Adipocyte (in vitro differentiated cells): ENCODE results near the gene KIRREL3.

ENCODE experiments used
- DNase-seq: peaks from one replicate; pipeline ENCODE4 v3.0.0-alpha.2; 2015; ENCODE audit warnings: low read depth
- H3K27me3 ChIP-seq: replicated peaks from 2 replicates; pipeline ENCODE4 v1.7.0; 2013; ENCODE audit warnings: mild to moderate bottlenecking, low read length, moderate library complexity; ENCODE audit not compliant: control insufficient read depth, insufficient read depth
- H3K36me3 ChIP-seq: 2 replicates; pipeline ENCODE4 v1.7.0; 2013; ENCODE audit warnings: low read length, mild to moderate bottlenecking, moderate library complexity; ENCODE audit not compliant: control insufficient read depth, insufficient read depth, severe bottlenecking
- H3K4me1 ChIP-seq: 2 replicates; pipeline ENCODE4 v1.7.0; 2013; ENCODE audit warnings: mild to moderate bottlenecking, low read length, moderate library complexity; ENCODE audit not compliant: control insufficient read depth, insufficient read depth
- H3K4me3 ChIP-seq: 2 replicates; pipeline ENCODE4 v1.7.0; 2013; ENCODE audit warnings: mild to moderate bottlenecking, low read length, moderate library complexity
- H3K9ac ChIP-seq: 2 replicates; pipeline ENCODE4 v1.7.0; 2013; ENCODE audit warnings: mild to moderate bottlenecking, low read length, moderate library complexity
- H3K9me3 ChIP-seq: 2 replicates; pipeline ENCODE4 v1.7.0; 2013; ENCODE audit warnings: mild to moderate bottlenecking, low read length, moderate library complexity; ENCODE audit not compliant: control insufficient read depth

The KIRREL3 gene

DNA sequence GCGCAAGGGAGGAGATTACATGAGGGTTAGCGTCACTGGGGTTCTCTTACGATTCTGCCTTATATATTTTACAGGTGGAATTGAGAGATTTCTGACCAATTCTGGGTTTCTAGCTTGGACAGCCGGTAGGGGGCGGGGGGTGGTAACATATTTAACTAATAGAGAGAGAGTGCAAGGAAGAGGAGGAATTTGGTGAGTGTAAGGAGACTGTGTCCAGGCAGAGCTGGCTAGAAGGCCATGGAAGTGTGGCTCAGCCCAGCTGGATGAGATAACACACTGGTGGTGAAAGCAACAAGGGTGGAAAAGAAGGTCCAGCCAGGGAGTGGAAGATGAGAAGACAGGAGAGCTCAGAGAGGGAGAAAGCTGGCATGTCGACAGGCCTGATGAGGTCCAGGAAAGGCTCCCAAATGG is 588.6 kb downstream of the KIRREL3 start:
- peaks cover 36% of the 10 kb centered on the region for H3K4me1 ChIP-seq
- DNase-seq: no peak

DNA sequence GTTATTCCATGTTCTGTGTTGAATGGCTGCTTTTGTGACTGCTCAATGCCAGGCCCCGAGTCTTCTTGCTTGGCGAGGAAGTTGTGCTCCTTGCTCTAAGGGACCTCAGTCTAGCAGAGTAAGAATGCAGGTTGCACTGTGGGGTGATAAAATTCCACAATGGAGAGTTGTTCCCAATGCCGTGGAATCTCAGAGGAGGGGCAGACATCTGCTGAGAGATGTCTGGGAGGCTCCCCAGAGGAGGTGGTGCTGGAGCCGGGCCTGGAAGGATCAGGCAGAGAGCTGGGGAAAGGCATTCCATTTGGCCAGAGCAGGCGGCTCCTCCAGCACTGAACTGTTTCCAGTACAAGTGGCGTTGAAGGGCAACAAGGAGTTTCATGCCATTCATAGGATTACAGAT is 589.9 kb downstream of the KIRREL3 start:
- no peaks in the 10 kb centered on the region for H3K9me3 ChIP-seq
- H3K36me3 ChIP-seq: peaks cover 50% of the 10 kb centered on the region
- H3K9ac ChIP-seq: peak overlapping the region; percentile 12
- peaks cover 25% of the 10 kb centered on the region for H3K4me1 ChIP-seq
- H3K27me3 ChIP-seq: no peaks in the 10 kb centered on the region
- DNase-seq: peak; percentile 27
- no peak overlapping the region for H3K4me3 ChIP-seq

More for the DNA sequence above, 588.6 kb downstream of the KIRREL3 start:
- Histone ChIP-seq H3K9ac (no peak overlapping the region), H3K36me3 (peaks cover 47% of the 10 kb centered on the region), H3K4me3 (no peak overlapping the region), H3K9me3 (no peaks in the 10 kb centered on the region), H3K27me3 (no peaks in the 10 kb centered on the region)

DNA sequence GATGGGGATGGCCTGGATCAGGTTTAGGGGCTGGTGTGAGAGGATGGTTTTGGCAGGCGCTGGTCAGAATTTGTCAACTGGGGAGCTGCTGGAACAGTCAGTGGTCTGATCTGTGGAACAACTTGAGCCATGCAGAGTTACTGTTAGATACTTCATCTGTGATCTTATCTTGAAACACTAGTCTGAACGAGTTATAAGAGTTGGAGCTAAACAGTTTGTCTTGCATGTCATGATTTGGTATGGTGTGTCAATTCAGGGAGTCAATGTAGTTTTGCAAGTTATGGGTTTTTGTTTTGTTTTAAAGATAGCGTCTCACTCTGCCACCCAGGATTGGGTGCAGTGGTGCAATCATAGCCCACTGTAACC is 591.0 kb downstream of the KIRREL3 start:
- Histone ChIP-seq H3K27me3 (no peaks in the 10 kb centered on the region), H3K4me1 (peaks cover 15% of the 10 kb centered on the region), H3K9ac (no peak overlapping the region), H3K4me3 (no peak overlapping the region), H3K36me3 (peaks cover 56% of the 10 kb centered on the region), H3K9me3 (no peaks in the 10 kb centered on the region)
- DNase-seq: no peak

DNA sequence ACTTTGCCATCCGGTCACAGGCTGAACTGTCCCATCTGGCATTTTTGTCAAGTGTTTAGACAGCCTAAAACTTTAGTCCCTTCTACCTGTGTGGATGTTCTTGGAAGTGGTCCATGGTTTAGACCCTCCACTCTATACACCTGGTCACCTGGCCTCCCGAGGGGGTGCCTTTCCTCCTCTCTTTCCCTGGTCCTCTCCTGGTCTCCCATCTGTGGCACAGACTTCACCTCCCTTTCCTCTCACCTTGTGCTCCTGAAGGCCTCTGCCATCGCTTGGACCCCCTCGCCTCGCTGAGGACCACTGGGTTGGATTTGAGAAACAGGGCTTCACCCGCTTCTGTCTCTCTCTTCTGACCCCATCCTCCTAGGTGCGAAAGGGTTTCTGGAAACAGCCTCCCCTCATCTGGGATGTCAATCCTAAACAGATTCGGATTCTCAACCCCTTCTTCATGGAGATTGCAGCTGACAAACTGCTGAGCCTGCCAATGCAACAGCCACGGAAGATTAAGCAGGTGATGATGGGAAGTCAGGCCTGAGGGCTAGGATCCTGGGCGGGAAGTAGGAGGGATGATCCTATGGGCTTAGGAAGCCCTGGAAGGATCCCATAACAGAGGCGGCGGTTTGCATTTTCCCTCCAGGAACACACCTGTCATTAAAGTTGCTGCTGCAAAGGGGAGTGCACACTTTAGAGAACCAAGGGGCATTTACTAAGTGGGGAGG is 591.5 kb downstream of the KIRREL3 start:
- Histone ChIP-seq H3K36me3 (peaks cover 56% of the 10 kb centered on the region), H3K4me1 (peaks cover 14% of the 10 kb centered on the region), H3K9ac (no peak overlapping the region), H3K9me3 (no peaks in the 10 kb centered on the region), H3K4me3 (no peak overlapping the region), H3K27me3 (no peaks in the 10 kb centered on the region)
- DNase-seq: no peak

DNA sequence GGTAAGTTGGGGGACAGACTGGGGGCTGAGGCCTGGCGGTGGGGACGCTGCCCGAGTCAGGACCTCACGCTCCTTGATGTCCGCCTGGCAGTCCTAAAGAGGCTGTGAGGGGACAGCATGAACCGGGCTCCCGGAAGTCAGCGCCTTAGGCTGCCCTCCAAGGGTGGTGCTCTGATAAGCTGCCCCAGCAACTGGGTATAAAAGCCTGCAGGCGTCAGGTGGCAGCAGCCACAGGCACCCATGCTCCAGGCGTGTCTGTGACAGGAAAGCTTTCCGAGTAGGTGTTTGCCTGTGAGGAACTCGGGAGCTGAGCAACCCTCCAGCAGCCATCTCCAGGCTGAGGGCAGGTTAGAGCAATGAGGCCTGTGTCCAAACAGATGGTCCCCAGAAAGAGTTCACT is 592.1 kb downstream of the KIRREL3 start:
- no peak for DNase-seq
- no peak overlapping the region for H3K4me3 ChIP-seq
- H3K27me3 ChIP-seq: no peaks in the 10 kb centered on the region
- no peak overlapping the region for H3K9ac ChIP-seq
- peaks cover 15% of the 10 kb centered on the region for H3K4me1 ChIP-seq
- H3K9me3 ChIP-seq: no peaks in the 10 kb centered on the region
- peaks cover 52% of the 10 kb centered on the region for H3K36me3 ChIP-seq

DNA sequence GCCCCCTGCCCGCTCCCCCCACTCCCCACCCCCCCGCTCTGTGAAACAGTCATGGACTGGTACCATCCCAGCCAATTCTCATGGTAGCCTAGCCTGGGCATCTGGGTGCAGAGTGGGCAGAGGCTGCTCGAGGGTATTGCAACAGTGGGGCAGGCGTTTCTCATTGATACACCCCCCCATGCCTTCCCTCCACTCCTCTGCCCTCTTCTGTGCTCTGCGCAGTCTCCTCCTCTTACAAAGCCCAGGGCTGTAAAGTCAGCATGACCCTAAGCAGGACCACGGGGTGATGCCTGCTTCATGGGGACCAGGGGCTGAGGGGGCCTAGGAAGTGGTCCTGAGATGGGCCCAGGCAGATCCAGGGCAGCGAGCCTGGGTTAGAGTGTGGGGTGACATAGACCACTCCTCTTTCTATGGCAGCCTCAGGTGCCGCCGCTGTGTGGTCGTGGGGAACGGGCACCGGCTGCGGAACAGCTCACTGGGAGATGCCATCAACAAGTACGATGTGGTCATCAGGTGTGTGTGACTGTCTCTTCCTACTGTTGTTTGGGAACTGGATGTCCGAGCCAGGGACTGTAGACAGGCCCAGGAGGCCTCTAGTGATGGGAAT is 592.8 kb downstream of the KIRREL3 start:
- no peak for DNase-seq
- peaks cover 44% of the 10 kb centered on the region for H3K36me3 ChIP-seq
- H3K4me1 ChIP-seq: peaks cover 22% of the 10 kb centered on the region
- no peak overlapping the region for H3K9ac ChIP-seq
- H3K9me3 ChIP-seq: no peaks in the 10 kb centered on the region
- H3K4me3 ChIP-seq: no peak overlapping the region
- no peaks in the 10 kb centered on the region for H3K27me3 ChIP-seq

DNA sequence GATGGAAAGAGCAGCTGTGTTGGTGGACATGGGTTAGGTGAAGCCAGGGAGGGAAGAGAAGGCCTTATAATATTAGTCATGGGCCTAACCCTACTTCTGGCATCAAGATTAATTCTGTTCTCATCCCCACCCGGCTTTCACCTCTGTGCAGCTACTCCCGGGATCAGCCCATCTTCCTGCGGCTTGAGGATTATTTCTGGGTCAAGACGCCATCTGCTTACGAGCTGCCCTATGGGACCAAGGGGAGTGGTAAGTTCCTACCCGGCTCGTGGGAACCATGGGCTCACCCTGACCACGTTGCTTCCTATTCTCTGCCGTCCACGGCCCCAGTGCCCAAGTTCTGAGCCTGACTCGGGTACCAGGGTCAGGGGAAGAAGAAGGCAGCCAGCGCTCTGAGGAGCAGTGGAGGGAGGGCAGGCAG is 593.5 kb downstream of the KIRREL3 start:
- no peak for DNase-seq
- peaks cover 27% of the 10 kb centered on the region for H3K4me1 ChIP-seq
- no peaks in the 10 kb centered on the region for H3K27me3 ChIP-seq
- H3K4me3 ChIP-seq: no peak overlapping the region
- H3K9ac ChIP-seq: no peak overlapping the region
- peaks cover 41% of the 10 kb centered on the region for H3K36me3 ChIP-seq
- H3K9me3 ChIP-seq: no peaks in the 10 kb centered on the region

DNA sequence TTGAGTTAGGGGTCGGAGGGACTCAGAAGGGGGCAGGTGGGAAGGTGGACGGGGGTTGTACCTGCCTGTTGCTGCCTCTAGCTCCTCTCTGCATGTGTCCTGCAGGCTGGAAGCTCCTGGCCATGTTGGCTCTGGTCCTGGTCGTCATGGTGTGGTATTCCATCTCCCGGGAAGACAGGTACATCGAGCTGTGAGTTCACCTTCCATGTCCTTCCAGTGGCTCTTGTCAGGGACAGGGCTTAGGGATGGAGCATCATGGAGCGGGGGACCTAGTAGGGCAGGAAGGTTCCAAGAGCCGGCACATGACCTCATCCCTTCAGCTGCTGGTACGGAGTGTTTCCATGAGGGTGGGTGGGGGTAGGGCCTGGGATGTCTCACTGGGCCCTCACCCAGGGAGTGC is 594.2 kb downstream of the KIRREL3 start:
- DNase-seq: no peak
- H3K9ac ChIP-seq: no peak overlapping the region
- H3K36me3 ChIP-seq: peaks cover 41% of the 10 kb centered on the region
- H3K4me1 ChIP-seq: peaks cover 25% of the 10 kb centered on the region
- H3K27me3 ChIP-seq: no peaks in the 10 kb centered on the region
- no peaks in the 10 kb centered on the region for H3K9me3 ChIP-seq
- no peak overlapping the region for H3K4me3 ChIP-seq

DNA sequence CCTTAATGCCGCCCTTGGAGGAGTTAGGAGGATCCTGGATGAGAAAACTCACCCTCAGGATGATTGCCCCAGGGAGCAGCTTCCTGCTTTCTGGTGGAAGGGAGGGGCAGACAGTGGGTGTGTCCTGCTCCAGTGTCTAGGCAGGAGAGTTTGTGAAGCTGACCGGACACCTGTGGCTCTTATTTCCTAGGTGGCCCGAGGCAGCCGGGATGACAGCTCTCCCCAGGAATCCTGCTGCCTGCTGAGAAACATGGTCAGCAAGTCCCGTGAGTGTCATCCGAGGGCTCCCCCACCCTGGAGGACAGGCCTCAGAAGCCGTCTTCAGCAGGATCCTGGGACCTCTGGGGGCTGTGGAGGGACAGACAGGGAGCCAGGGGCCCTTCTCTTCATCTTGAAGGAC is 594.7 kb downstream of the KIRREL3 start:
- H3K36me3 ChIP-seq: peaks cover 41% of the 10 kb centered on the region
- no peak for DNase-seq
- no peaks in the 10 kb centered on the region for H3K9me3 ChIP-seq

DNA sequence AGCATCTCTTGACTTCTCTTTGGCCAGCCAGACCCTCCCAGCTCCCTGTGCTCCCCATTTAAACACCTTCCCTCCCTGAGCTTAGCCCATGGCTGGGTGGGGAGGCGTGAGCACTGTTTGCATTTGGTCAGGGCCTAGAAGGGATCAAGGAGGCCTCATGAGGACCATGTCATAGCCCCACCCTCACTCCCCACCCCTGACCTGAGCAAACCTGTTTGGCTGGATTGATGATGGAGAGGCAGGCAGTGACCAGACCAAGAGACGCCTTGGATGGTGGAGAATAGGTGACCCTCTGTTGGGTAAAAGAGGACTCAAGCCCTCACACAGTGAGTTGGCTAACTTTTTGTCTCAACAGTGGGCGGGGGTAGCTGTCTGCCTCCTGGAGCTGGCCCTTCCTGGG is 595.2 kb downstream of the KIRREL3 start:
- H3K9ac ChIP-seq: no peak overlapping the region
- DNase-seq: no peak
- H3K27me3 ChIP-seq: no peaks in the 10 kb centered on the region
- no peaks in the 10 kb centered on the region for H3K9me3 ChIP-seq
- H3K4me1 ChIP-seq: peaks cover 16% of the 10 kb centered on the region
- H3K36me3 ChIP-seq: peaks cover 41% of the 10 kb centered on the region
- H3K4me3 ChIP-seq: no peak overlapping the region

More for the DNA sequence above, 594.7 kb downstream of the KIRREL3 start:
- Histone ChIP-seq H3K27me3 (no peaks in the 10 kb centered on the region), H3K4me1 (peaks cover 21% of the 10 kb centered on the region), H3K4me3 (no peak overlapping the region), H3K9ac (no peak overlapping the region)

DNA sequence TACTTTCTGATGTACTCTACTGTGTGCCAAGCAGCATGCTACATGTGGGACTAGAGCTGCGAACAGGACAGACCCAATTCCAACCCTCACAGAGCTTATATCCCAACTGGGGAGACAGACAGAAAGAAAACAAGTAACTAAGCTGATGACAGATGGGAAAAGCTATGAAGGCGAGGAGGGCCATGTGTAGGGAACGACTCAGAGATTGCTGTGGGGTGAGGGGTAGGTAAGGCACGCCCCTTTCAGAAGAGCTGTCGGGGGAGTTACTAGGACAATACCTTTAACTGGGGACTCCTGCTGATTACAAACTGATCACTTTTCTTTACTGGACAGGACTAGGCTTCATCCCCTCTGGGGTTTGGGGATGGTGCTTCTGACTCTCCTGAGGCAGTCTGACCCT is 596.2 kb downstream of the KIRREL3 start:
- Histone ChIP-seq H3K9me3 (no peaks in the 10 kb centered on the region), H3K4me1 (peaks cover 13% of the 10 kb centered on the region), H3K36me3 (peaks cover 31% of the 10 kb centered on the region), H3K4me3 (no peak overlapping the region), H3K9ac (no peak overlapping the region), H3K27me3 (no peaks in the 10 kb centered on the region)
- DNase-seq: no peak
